HG03139 (cell line): ENCODE measurements around the gene FOXC1.

ENCODE experiments used
- ATAC-seq: cut with Tn5 transposase; IDR thresholded peaks from one replicate; pipeline ENCODE4 v1.9.1; 2021; ENCODE audit not compliant: unreplicated experiment

FOXC1 gene

DNA sequence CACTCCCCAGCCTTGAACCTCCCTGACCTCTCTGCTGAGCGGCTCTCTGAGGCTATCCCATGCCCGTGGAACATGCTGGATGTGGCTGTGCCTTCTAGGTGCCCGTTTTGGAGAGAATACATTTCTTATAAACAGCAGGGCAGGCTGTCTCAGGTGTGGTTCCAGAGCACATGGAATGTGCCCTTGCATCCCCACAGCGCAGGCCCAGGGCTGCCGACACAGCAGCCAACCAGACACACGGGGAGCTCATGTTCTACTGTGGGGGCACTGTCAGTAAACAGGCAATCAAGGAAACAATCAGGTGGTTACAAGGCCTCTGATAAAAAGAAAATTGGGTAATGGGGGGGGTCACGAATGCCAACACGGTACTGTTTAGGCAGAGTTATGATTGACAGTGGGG, 30.8 kb downstream of the FOXC1 start:
- ATAC-seq = no peak

DNA sequence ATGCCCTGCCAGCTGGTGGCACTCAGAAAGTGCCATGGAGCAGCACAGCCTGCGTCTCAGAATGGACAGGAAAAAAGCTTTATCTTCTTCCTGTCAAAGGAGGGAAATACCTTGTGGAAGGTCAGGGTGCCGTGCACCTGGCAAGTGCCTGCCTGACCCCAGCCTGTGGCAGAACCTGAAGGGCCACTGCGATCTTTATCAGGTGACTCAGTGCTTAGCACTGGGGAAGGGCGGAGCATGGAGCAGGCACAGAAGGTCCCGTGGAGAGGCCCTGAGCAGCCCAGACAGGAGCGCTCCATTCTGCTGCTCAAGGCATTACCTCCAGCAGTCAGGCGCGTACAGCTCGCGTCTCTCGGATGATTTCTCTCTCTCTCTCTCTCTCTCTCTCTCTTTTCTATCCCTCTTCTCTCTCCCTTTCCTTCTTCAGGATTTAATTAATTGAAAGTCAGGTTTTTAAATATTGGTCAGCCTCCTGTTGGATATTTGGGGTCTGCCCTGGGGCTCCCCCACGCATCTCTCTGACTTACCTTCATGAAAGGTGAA, 31.7 kb downstream of the FOXC1 start:
- no peak for ATAC-seq

DNA sequence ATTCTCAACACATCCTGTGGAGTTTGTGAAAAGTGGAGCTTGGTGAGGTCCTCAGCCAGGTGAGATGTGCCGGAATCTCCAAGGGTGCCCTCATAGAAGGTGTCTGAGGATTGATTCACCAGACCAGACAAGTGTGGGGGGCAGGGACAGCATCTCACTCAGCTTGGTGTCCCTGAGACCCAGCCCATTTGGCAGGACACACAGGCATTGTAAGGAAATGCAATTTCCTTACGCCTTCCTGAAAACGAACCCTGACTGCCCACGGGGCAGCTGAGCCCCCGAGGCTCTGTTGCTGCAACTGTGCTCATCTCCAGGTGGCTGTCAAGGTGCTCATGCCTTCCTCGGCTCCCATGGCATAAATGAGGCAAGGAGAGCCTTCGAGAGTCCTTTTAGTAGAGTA, 33.4 kb downstream of the FOXC1 start:
- no peak for ATAC-seq

DNA sequence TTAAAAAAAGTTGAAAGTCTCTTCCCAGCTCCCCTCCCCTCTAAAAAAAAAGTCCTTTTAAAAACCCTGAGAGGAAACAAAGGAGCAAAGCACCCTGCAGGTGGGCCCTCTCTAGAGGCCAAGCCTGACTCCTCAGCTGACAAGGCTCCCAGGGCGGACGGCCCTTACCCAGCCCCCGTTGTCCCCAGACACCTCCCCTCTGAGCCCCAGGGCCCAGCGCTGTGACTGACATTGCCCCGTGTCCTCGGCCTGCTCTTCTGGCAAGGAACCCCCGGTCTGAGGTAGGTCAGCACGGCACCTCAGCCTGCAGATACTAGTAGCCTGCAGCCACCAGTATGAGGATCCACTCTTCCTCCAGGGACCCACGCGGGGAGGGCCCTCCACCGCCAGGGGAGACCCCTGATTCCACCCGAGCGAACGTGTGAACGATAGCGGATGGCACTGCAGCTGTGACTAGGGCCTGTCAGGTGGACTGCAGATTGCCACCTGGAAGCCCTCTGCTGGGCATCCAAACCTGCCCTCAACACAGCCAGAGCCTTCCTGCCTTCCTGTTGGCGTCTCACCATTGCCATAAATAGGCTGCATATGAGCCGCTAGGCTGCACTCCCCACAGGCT, 34.2 kb downstream of the FOXC1 start:
- no peak for ATAC-seq

DNA sequence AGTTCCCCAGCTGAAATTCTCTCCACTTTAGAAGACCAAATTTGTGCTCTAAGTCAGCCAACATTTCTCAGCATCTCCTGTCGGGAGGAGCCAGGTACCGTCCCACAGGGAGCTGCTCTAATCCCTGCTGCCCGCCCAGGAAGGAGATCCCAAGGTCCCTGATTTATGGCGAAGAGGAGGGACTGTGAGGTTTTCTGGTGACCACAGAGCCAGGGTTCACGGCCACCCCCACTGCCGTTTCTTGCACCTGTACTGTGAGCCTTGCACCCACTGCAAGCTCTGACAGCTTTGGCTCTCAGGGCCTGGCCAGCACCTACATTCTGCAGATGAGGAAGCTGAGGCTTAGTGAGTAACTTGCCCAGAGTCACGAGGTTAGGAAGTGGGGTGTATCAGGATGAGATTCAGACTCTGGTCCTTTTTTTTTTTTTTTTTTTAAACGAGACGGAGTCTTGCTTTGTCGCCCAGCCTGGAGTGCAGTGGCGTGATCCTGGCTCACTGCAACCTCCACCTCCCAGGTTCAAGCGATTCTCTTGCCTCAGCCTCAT, 34.9 kb downstream of the FOXC1 start:
- no peak for ATAC-seq

DNA sequence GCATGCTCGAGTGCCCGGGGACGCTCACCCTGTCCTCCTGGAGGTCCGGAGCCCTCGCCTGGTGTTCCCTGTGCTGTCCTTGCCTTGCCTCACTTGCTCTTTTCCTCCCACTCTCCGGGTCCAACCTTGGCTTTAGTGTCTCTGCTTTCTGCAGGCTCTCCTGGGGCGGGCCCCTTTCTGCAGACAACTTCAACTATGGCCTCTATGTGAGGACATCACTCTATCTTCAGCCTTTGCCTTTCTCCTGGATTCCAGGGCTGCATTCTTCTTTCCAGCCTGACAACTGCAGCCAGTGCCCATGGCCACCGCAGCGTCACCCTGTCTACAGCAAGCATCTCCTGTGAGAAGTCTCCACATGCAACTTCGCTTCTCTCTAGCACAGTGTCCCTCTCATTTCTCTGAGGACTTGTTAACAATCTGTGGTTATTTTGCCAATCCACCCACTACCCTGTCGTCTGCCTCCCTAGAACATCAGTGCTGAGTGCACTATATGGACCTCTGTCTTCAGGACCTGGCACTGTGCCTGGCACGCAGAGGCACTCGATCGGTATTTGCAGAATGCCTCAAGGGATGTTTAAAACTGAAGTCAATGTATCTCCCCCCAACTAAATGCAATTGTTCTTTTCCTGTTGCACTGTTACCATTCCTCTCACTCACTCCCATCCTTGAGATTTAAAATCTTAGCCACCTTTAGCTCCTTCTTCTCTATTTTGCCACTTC, 35.9 kb downstream of the FOXC1 start:
- ATAC-seq = no peak

DNA sequence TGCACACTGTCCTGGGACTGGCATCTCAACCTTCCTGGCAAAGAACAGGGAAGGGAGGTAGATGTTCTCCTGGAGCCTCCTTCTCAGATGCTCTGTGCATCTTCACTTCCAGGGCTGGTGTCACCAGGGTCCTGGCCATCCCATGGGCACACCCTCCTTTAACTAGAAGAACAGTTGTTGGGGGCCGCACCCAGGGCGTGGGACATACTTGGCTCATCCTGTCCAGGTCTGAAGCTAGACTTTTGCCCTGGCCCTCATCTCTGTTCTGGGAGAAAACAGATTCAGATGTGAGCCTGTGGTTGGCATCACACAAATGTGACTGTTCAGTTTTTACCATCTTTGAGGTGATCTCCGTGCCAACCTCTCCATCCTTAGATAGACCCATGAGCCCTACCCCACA, 41.6 kb downstream of the FOXC1 start:
- ATAC-seq = no peak

DNA sequence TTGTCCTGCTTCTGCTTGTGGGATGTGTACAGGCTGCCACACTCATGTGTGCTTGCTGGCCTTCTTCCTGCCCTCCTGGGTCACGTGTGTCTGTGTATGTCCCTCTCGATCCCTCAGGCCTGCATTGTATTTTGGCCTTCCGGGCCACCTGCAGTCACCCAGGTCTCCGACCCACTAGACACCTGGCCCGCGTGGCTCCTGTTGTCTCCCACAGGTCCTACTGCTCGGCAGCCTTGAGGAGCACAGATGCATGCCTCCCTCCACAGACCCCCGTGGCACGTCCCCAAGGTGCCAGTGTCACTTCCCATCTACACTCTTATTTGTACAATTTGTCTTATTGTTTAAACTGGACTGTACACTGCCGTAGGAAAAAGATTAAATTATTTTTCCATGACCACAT, 43.1 kb downstream of the FOXC1 start:
- no peak for ATAC-seq

DNA sequence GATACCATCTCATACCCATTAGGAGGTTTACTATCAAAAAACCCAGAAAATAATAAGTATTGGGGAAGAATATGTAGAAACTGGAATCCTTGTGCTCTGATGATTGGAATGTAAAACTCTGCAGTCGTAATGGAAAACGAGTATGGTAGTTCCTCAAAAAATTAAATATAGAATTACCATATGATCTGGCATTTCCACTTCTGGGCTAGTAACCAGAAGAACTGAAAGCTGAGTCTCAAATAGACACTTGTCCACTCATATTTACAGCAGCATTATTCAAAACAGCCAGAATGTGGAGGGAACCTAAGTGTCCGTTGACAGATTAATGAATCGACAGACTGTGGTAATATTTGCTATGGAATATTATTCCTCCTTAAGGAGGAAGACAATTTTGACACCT, 44.3 kb downstream of the FOXC1 start:
- ATAC-seq = no peak

DNA sequence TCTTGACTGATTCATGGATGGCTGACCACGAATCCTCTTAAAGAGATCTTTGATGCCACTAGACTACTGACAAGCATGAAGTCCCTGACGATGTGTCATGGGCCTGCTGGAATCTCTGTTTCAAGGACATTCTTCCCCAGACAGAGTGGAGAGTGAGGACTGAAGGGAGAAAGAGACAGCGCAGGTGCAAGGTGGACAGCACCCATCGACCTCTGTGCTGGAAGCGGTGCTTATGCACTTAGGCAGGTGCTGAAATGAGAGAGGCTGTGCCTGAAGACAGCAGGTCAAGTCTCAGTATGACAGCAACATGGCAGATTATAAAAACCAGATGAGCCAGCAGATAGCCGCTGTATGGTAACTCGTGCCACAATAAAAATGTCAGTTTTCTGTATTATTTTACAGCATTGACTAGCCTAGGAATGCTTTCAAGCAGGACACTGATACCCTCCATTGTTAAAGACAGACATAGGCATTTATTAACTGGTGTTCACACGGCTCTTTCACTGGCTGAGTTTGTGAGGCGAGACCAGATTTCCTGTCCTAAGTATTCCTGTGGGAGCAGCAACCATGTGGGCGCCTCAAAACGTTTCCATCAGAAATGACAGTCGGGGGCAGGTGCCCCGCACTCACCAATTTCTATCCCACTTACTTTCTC, 47.5 kb downstream of the FOXC1 start:
- ATAC-seq = no peak

DNA sequence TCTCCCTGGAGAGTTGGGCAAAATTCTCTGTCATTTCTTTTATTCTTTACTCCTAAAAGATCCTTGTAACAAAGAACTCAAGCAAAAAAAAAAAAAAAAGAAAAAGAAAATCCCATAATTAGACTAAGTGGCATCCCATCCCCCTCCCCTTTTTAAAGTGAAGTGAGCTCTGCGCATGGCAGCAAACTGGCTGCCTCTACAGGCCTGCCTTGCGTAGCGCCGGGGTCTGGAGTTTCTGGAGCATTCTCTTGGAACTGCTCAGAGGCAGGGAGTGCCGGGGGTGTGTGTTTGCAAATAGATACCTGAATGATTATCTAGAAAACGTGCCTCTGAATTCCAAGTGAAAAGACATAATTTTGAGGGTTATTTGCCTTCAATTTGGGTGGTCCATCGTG, 48.1 kb downstream of the FOXC1 start:
- ATAC-seq = no peak

DNA sequence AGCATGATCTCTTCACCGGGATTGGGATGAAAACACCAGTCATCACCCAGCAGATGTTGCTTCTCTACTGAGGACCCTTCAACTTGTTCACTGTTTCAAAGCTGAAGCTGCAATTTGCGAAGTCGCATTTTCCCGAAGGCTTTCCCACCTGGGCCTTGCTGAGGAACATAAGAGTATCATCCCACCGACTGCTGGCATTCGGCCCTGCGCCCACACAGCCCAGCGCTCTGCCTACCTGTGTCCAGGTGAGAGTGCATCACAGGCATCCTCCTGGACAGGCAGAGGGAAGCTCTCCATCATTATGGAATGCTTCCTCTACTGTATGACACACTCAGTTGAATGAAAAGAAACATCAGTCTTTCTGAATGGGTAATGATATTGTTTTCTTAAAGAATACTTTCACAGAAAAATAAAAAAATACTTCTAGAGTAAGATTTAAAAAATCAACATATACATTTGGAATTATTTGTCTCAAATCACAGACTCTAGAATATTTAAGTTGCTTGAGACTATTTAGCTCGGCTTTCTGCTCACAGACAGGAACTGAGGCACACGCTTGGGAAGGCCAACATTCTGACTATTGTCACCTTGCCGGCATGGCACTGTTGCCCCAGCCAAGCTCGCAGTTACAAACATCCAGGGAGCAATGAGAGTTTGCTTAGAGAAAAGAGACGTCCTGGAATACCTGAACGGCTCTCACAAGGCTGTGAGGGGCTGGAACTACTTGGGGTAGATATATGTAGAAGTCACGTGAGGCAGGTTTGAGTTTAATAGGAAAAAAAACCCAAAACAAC, 48.7 kb downstream of the FOXC1 start:
- no peak for ATAC-seq

DNA sequence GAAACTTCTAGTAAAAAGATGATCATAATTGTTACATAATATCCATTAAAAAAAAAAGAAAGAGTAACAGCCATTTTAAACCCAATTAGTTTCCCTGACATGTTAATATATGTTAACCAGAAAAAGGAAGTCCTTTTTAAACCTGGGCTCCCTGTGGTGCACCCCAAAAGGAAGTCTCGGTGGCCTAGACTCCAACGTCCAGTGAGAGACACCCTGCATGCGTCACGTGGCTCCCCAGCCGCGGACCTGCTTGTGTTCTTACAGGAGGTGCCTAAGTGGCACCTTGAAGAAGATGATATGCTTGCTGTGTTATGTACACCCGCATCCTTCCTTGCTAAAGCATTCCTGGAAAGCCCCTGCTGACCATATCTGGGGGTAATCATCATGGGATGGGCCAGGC, 50.1 kb downstream of the FOXC1 start:
- no peak for ATAC-seq

DNA sequence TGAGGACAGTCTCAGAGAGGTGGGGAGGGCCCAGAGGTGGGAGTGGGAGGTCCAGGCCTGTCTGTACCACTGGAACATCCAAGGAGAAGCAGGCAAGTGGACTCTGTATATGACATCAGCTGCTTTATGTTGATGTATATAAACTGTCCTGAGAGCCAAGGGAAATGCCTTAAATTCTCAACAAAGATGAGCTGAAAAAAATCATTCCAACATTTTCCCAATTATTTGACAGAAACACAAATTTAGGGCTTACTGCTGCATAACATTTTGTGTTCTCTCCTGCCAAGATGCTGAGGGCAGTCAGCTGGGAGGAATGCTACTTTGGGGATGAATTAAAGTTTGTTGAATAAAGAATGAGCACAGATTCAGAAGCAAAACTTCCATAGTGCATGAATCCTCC, 52.8 kb downstream of the FOXC1 start:
- ATAC-seq = no peak
